GM12892 (cell line): Measurements from ENCODE around the gene PCDHB16.
"Not testable (repeated sequence)": the region's sequence is repeated elsewhere in the genome, so short reads cannot be mapped to it uniquely, and the experiment has no call there.

Experiments used
- DNase-seq: peaks from one replicate; pipeline ENCODE4 v3.0.0; 2011; ENCODE audit not compliant: insufficient read length
- FAIRE-seq: peaks from 2 replicates; lab custom pipeline; 2011; peaks lifted over from hg19 to GRCh38; lab: Jason Lieb, UNC
- POLR2A ChIP-seq: IDR thresholded peaks from 2 replicates; pipeline ENCODE4 v1.6.1; 2011; ENCODE audit warnings: low read depth, low read length, control low read depth
- POLR2AphosphoS5 ChIP-seq: IDR thresholded peaks from 2 replicates; pipeline ENCODE4 v1.6.1; 2011; ENCODE audit warnings: low read depth, low read length, control low read depth
- TAF1 ChIP-seq: IDR thresholded peaks from 2 replicates; pipeline ENCODE4 v1.6.1; 2011; ENCODE audit warnings: low read depth, mild to moderate bottlenecking, control low read depth, low read length, borderline replicate concordance

PCDHB16 gene

GRCh38 chr5:141192110-141192725, 10.0 kb downstream of the PCDHB16 start, which contains the start of gene PCDHB10:
Gene PCDHB10, plus strand, starts transcription at chr5:141192353. Its CDS starts 200 bp downstream, at chr5:141192553.
- TF ChIP-seq TAF1 (no peak), POLR2AphosphoS5 (no peak)
- DNase-seq (no peak), FAIRE-seq (no peak)

- FAIRE-seq, DNase-seq: not testable (repeated sequence)
These were observed 12.1 kb downstream of the PCDHB16 start for GRCh38 chr5:141194332-141194731.

- no peak for TF ChIP-seq POLR2A
- TF ChIP-seq POLR2AphosphoS5: no peak
- no peak for TF ChIP-seq TAF1
- no peak for DNase-seq
- FAIRE-seq: no peak
These were observed 14.2 kb downstream of the PCDHB16 start for GRCh38 chr5:141196363-141196762.

GRCh38 chr5:141199359-141200235, 17.4 kb downstream of the PCDHB16 start, which contains the start of gene PCDHB11:
Gene PCDHB11, plus strand, starts transcription at chr5:141199627. Its CDS starts 148 bp downstream, at chr5:141199775.
- no peak for TF ChIP-seq POLR2AphosphoS5
- TF ChIP-seq POLR2A: no peak
- TF ChIP-seq TAF1: no peak
- DNase-seq (no peak), FAIRE-seq (no peak)

GRCh38 chr5:141201126-141201525, 18.9 kb downstream of the PCDHB16 start:
- not testable (repeated sequence) for FAIRE-seq, DNase-seq

DNA sequence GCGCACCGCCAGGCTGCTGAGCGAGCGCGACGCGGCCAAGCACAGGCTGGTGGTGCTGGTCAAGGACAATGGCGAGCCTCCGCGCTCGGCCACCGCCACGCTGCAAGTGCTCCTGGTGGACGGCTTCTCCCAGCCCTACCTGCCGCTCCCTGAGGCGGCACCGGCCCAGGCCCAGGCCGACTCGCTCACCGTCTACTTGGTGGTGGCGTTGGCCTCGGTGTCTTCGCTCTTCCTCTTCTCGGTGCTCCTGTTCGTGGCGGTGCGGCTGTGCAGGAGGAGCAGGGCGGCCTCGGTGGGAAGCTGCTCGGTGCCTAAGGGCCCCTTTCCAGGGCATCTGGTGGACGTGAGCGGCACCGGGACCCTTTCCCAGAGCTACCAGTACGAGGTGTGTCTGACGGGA, 19.5 kb downstream of the PCDHB16 start:
- FAIRE-seq: not testable (repeated sequence)

DNA sequence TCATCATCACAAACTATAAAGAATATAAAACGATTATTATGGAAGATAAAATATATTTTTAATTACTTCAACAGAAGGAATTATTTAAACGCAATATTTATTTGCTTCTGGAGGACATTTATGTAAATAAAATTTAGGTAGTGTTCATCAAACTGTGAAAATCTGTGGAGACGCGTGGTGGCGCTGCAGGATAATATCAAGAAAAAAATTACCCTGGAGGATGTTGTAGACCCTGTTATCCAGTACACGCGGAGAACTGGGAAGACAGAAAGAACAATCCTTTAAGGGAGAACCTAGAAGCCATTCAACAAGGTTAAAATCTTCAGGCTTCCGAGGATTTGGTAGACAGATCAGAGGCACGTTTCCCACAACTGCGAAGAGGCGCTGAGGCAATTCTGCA, 26.3 kb downstream of the PCDHB16 start, which contains the start of gene PCDHB12:
PCDHB12 (plus strand) TSS at position 242 of the 400 bp plus-strand sequence. CDS start 189 bp downstream, outside the sequence.
- FAIRE-seq (no peak), DNase-seq (no peak)

More for the DNA sequence above, 19.5 kb downstream of the PCDHB16 start:
- DNase-seq: not testable (repeated sequence)

DNA sequence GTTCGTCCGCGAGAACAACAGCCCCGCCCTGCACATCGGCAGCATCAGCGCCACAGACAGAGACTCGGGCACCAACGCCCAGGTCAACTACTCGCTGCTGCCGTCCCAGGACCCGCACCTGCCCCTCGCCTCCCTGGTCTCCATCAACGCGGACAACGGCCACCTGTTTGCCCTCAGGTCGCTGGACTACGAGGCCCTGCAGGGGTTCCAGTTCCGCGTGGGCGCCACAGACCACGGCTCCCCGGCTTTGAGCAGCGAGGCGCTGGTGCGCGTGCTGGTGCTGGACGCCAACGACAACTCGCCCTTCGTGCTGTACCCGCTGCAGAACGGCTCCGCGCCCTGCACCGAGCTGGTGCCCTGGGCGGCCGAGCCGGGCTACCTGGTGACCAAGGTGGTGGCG, 28.1 kb downstream of the PCDHB16 start:
- not testable (repeated sequence) for DNase-seq, FAIRE-seq

More for the DNA sequence above, 26.3 kb downstream of the PCDHB16 start, which contains the start of gene PCDHB12:
- TF ChIP-seq TAF1 (no peak), POLR2A (no peak), POLR2AphosphoS5 (no peak)

DNA sequence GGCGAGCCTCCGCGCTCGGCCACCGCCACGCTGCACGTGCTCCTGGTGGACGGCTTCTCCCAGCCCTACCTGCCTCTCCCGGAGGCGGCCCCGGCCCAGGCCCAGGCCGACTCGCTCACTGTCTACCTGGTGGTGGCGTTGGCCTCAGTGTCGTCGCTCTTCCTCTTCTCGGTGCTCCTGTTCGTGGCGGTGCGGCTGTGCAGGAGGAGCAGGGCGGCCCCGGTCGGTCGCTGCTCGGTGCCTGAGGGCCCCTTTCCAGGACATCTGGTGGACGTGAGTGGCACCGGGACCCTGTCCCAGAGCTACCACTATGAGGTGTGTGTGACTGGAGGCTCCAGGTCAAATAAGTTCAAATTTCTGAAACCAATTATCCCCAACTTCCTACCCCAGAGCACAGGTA, 28.7 kb downstream of the PCDHB16 start:
- not testable (repeated sequence) for DNase-seq, FAIRE-seq

DNA sequence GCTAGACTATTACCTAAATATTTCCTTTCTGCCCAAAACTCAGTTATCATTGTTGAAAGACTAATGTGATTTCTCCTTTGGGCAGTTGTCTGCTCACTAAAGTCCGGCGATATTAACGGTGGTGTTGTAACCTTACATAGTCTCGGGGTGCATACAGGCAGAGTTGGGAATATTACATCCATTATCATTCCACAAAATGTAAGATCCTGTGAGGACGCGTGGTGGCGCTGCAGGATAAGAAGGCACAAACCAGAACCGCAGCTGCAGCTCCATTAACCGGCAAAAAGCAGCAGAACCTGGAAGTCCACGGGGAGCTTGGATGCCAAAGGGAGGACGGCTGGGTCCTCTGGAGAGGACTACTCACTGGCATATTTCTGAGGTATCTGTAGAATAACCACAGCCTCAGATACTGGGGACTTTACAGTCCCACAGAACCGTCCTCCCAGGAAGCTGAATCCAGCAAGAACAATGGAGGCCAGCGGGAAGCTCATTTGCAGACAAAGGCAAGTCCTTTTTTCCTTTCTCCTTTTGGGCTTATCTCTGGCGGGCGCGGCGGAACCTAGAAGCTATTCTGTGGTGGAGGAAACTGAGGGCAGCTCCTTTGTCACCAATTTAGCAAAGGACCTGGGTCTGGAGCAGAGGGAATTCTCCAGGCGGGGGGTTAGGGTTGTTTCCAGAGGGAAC, 31.6 kb downstream of the PCDHB16 start, which contains the start of gene PCDHB13:
PCDHB13 (plus strand) TSS at position 264 of the 684 bp plus-strand sequence; CDS start at position 469, 205 bp downstream.
- not testable (repeated sequence) for FAIRE-seq, DNase-seq

GRCh38 chr5:141214583-141214982, 32.4 kb downstream of the PCDHB16 start:
- DNase-seq, FAIRE-seq: not testable (repeated sequence)

GRCh38 chr5:141215504-141215903, 33.3 kb downstream of the PCDHB16 start:
- not testable (repeated sequence) for FAIRE-seq, DNase-seq

DNA sequence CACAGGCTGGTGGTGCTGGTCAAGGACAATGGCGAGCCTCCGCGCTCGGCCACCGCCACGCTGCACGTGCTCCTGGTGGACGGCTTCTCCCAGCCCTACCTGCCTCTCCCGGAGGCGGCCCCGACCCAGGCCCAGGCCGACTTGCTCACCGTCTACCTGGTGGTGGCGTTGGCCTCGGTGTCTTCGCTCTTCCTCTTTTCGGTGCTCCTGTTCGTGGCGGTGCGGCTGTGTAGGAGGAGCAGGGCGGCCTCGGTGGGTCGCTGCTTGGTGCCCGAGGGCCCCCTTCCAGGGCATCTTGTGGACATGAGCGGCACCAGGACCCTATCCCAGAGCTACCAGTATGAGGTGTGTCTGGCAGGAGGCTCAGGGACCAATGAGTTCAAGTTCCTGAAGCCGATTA, 33.8 kb downstream of the PCDHB16 start:
- DNase-seq, FAIRE-seq: not testable (repeated sequence)
